Esophagus (tissue), 2 donors: ENCODE results near the gene PTP4A2. TPM values are rescaled to one million over a fixed set of nuclear protein-coding genes. Genes with fewer than 3 reads are reported as not detected.
"Not testable (repeated sequence)": the region's sequence is repeated elsewhere in the genome, so short reads cannot be mapped to it uniquely, and the experiment has no call there.

ENCODE experiments used
- H3K27ac ChIP-seq, 2 donors: one replicate each; pipeline ENCODE4 v1.5.1; 2013; ENCODE audit warnings: low read depth in 2 of 2, mild to moderate bottlenecking in 2 of 2, inconsistent platforms in 1 of 2, low read length in 1 of 2, moderate library complexity in 1 of 2
- H3K27me3 ChIP-seq, 2 donors: one replicate each; pipeline ENCODE4 v1.6.1; 2013; ENCODE audit warnings: low read length in 2 of 2, control low read depth in 1 of 2, mild to moderate bottlenecking in 1 of 2; ENCODE audit not compliant: insufficient read depth in 2 of 2, control insufficient read depth in 1 of 2
- H3K36me3 ChIP-seq, 2 donors: one replicate each; pipeline ENCODE4 v1.6.1; 2013; ENCODE audit warnings: low read length in 1 of 2; ENCODE audit not compliant: control insufficient read depth in 2 of 2, insufficient read depth in 2 of 2
- H3K4me1 ChIP-seq, 2 donors: one replicate each; pipeline ENCODE4 v1.6.1; 2013; ENCODE audit warnings: low read length in 1 of 2; ENCODE audit not compliant: control insufficient read depth in 2 of 2, insufficient read depth in 2 of 2
- H3K4me3 ChIP-seq, 2 donors: one replicate each; pipeline ENCODE4 v1.5.1; 2013; ENCODE audit warnings: low read length in 2 of 2, mild to moderate bottlenecking in 2 of 2, low read depth in 1 of 2, moderate library complexity in 1 of 2
- H3K9me3 ChIP-seq, 2 donors: one replicate each; pipeline ENCODE4 v1.6.1; 2013; ENCODE audit warnings: mild to moderate bottlenecking in 2 of 2, low read depth in 1 of 2, low read length in 1 of 2, moderate library complexity in 1 of 2; ENCODE audit not compliant: control insufficient read depth in 2 of 2, insufficient read depth in 1 of 2
- WGBS, 2 donors: extraction: QIAGEN DNeasy Blood & Tissue Kit; methylation state at CpG; one replicate each; pipeline ENCODE4 v1.1.7; 2013; 5-methylcytosine and 5-hydroxymethylcytosine counted together
- polyA plus RNA-seq, 2 donors: library from polyadenylated mRNA; stranded (reverse); fragments of 200-250 nt; gene quantifications; one replicate each; pipeline ENCODE4 v1.2.3, GENCODE V29; 2013
- donor health status: healthy with polysubstance abuse.
- donor health status: Bipolar disorder and iron deficiency.

Gene PTP4A2
- polyA plus RNA-seq, 2 donors, result 40.6 to 45.5 TPM

DNA sequence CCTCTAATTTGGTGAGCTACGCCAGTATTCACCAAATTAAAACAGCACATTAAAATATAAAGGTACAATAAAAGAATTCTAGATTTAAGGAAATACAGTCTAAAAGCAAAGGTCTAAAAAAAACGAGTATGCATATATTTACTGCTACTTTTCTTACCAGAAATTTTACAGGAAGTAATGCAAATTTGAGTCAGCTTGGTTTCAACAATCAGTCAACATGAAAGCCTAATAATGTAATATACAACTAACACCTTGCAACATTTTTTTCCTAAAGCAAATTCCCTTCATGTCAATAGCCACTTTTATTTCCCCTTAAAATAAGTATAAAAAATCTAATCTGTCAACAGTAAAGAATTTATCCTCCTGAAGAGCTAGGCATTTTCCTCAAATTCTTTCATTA is 11.9 kb downstream of the PTP4A2 start:
- 58 to 68% methylated on average over 2 of the region's 2 CpGs for whole genome bisulfite sequencing, 2 donors
- Histone ChIP-seq H3K9me3 (no peaks in the 10 kb centered on the region), H3K4me3 (no peak overlapping the region), H3K27ac (no peak overlapping the region), H3K27me3 (no peaks in the 10 kb centered on the region), H3K36me3 (no peaks in the 10 kb centered on the region), H3K4me1 (peaks cover 2% of the 10 kb centered on the region in 2 donors)

GRCh38 chr1:31925824-31926223 is 12.3 kb downstream of the PTP4A2 start:
- not testable (repeated sequence) for H3K36me3 ChIP-seq, H3K4me1 ChIP-seq, H3K27me3 ChIP-seq, H3K4me3 ChIP-seq, H3K9me3 ChIP-seq
- WGBS, 2 donors, result 81 to 84% methylated on average over 13 of the region's 13 CpGs
- H3K27ac ChIP-seq, result peak overlapping the region in 1 of 2 donors; percentile 4

GRCh38 chr1:31924839-31925238 is 13.3 kb downstream of the PTP4A2 start:
- Histone ChIP-seq H3K4me3 (no peak overlapping the region), H3K4me1 (peaks cover 2% of the 10 kb centered on the region in 2 donors), H3K36me3 (no peaks in the 10 kb centered on the region), H3K27me3 (no peaks in the 10 kb centered on the region), H3K27ac (no peak overlapping the region), H3K9me3 (no peaks in the 10 kb centered on the region)
- WGBS, 2 donors, result 32 to 41% methylated on average over 1 of the region's 1 CpG

GRCh38 chr1:31923901-31924535 is 14.2 kb downstream of the PTP4A2 start:
- Histone ChIP-seq H3K9me3 (no peaks in the 10 kb centered on the region), H3K4me1 (peaks cover 2% of the 10 kb centered on the region in 2 donors), H3K27me3 (no peaks in the 10 kb centered on the region), H3K4me3 (no peak overlapping the region), H3K36me3 (no peaks in the 10 kb centered on the region), H3K27ac (peak overlapping the region in 1 of 2 donors; percentile 47)
- WGBS, 2 donors, result 56 to 59% methylated on average over 2 of the region's 2 CpGs

DNA sequence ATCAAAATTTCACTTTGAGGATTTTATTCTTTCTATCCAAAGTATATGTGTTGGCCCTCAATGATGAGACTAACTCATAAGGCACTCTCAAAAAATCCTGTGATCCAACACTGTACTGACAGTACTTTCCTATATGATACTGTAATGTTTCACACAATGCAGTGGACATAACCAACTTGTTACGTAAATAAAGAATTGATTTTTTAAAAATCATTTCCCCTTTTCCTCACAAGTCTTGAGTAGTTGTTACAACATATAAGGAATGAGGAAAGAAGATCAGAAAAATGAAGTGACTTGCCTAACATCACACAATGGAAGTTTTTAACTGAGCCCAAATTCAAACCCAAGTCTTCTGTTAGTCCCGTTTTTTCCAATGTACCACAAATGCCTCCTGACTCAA is 17.2 kb downstream of the PTP4A2 start:
- Histone ChIP-seq H3K4me1 (peaks cover 2% of the 10 kb centered on the region in 2 donors), H3K9me3 (no peaks in the 10 kb centered on the region)

DNA sequence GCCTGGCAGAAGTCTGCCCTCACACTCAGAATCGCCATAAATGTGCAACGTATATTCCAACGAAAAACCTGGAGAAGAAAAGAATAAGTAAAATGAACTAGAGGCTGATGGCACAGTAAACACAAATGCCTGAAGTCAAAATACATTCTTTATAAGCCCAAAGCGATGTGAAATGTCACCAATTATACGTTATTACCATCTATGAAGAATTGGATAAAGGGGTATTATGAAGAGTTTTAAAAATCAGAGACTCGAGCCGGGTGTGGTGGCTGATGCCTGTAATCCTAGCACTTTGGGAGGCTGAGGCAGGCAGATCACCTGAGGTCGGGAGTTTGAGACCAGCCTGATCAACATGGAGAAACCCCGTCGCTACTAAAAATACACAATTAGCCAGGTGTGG is 18.6 kb downstream of the PTP4A2 start:
- Histone ChIP-seq H3K4me3 (no peak overlapping the region), H3K27me3 (no peaks in the 10 kb centered on the region), H3K36me3 (no peaks in the 10 kb centered on the region), H3K4me1 (peaks cover 2% of the 10 kb centered on the region in 2 donors), H3K9me3 (no peaks in the 10 kb centered on the region), H3K27ac (no peak overlapping the region)
- WGBS, 2 donors, result 91 to 95% methylated on average over 10 of the region's 10 CpGs

More for the DNA sequence above, 17.2 kb downstream of the PTP4A2 start:
- WGBS, 2 donors, result 52 to 57% methylated on average over 2 of the region's 2 CpGs
- no peak overlapping the region for H3K27ac ChIP-seq
- H3K27me3 ChIP-seq, result no peaks in the 10 kb centered on the region
- no peaks in the 10 kb centered on the region for H3K36me3 ChIP-seq
- no peak overlapping the region for H3K4me3 ChIP-seq

DNA sequence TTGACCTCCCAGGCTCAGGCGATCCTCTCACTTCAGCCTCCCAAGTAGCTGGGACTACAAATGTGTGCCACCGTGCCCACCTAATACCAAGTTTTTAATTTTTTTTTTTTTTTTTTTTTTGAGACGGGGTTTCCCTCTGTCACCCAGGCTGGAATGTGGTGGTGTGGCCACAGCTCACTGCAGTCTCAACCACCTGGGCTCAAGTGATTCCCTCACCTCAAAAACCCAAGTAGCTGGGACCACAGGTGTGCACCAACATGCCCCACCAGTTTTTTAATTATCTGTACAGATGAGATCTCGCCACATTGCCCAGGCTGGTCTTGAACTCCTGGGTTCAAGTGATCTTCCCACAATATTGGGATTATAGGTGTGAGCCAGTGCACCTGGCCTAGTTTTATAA is 22.7 kb downstream of the PTP4A2 start:
- Histone ChIP-seq H3K4me3 (no peak overlapping the region), H3K4me1 (no peaks in the 10 kb centered on the region), H3K27ac (no peak overlapping the region), H3K27me3 (no peaks in the 10 kb centered on the region), H3K9me3 (no peaks in the 10 kb centered on the region), H3K36me3 (peaks cover 0 to 4% of the 10 kb centered on the region in 2 donors)
- WGBS, 2 donors, result 89 to 93% methylated on average over 4 of the region's 4 CpGs

DNA sequence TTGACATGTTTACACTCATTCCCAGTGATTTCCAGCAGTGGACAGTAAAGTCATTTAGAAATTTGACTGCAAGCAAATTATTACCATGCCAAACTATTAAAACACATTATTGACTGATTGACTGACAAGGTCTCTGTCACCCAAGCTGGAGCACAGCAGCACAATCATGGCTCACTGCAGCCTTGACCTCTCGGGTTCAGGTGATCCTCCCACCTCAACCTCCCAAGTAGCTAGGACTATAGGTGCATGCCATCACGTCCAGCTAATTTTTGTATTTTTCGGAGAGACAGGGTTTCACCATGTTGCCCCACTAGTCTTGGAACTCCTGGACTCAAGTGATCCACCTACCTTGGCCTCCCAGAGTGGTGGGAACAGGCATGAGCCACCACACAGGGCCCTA is 24.2 kb downstream of the PTP4A2 start:
- no peak overlapping the region for H3K27ac ChIP-seq
- H3K4me1 ChIP-seq, result no peaks in the 10 kb centered on the region
- WGBS, 2 donors, result 92 to 94% methylated on average over 3 of the region's 3 CpGs
- H3K36me3 ChIP-seq, result peaks cover 0 to 5% of the 10 kb centered on the region in 2 donors
- H3K9me3 ChIP-seq, result no peaks in the 10 kb centered on the region
- H3K27me3 ChIP-seq, result no peaks in the 10 kb centered on the region
- no peak overlapping the region for H3K4me3 ChIP-seq

GRCh38 chr1:31912839-31913239 is 25.3 kb downstream of the PTP4A2 start:
- H3K27me3 ChIP-seq, result no peaks in the 10 kb centered on the region
- H3K9me3 ChIP-seq, result no peaks in the 10 kb centered on the region
- no peak overlapping the region for H3K4me3 ChIP-seq
- 74 to 87% methylated on average over 1 of the region's 1 CpG for WGBS, 2 donors
- no peak overlapping the region for H3K27ac ChIP-seq
- no peaks in the 10 kb centered on the region for H3K4me1 ChIP-seq
- peaks cover 0 to 8% of the 10 kb centered on the region in 2 donors for H3K36me3 ChIP-seq
